H1 (cell line): ENCODE data around the gene NEMF.

Source experiments
- BRCA1 ChIP-seq: IDR thresholded peaks from 2 replicates; pipeline ENCODE4 v1.6.1; 2012; ENCODE audit warnings: low read depth, low read length, improper control_type of control experiment
- CEBPB ChIP-seq: IDR thresholded peaks from 2 replicates; pipeline ENCODE4 v1.6.1; 2012; ENCODE audit warnings: low read depth, low read length
- CHD1 ChIP-seq: IDR thresholded peaks from 2 replicates; pipeline ENCODE4 v1.6.1; 2012; ENCODE audit warnings: low read depth, low read length, improper control_type of control experiment
- EGR1 ChIP-seq: IDR thresholded peaks from 2 replicates; pipeline ENCODE4 v1.6.1; 2011; ENCODE audit warnings: low read depth, low read length, borderline replicate concordance
- GABPA ChIP-seq: IDR thresholded peaks from 2 replicates; pipeline ENCODE4 v1.6.1; 2011; ENCODE audit warnings: mild to moderate bottlenecking, low read length, moderate library complexity, borderline replicate concordance; ENCODE audit not compliant: insufficient read depth
- NRF1 ChIP-seq: IDR thresholded peaks from 2 replicates; pipeline ENCODE4 v1.6.1; 2011; ENCODE audit warnings: mild to moderate bottlenecking, low read depth, low read length, improper control_type of control experiment
- POLR2A ChIP-seq, 2 experiments: IDR thresholded peaks; 1 replicate in 1 of 2; 2 replicates in 1 of 2; pipeline ENCODE4 v1.6.1; 2011; ENCODE audit warnings: low read depth in 2 of 2, low read length in 2 of 2, mild to moderate bottlenecking in 2 of 2; ENCODE audit errors: control extremely low read depth in 1 of 2
- SP4 ChIP-seq: IDR thresholded peaks from 2 replicates; pipeline ENCODE4 v1.6.1; 2012; ENCODE audit warnings: low read length, inconsistent platforms
- SUZ12 ChIP-seq: fragments of 200-600 bp; sonication (generic); IDR thresholded peaks from 2 replicates; pipeline ENCODE4 v1.6.1; 2012; ENCODE audit warnings: mild to moderate bottlenecking, inconsistent platforms, low read length, moderate library complexity, mixed read lengths
- TF ChIP-seq, protein P1 (sequence below), 3 experiments: IDR thresholded peaks; 1 replicate in 2 of 3; 2 replicates in 1 of 3; pipeline versions ENCODE4 v1.5.1 to v1.6.1; 2011; ENCODE audit warnings: low read length in 3 of 3, mild to moderate bottlenecking in 3 of 3, inconsistent platforms in 2 of 3, low read depth in 1 of 3, moderate library complexity in 1 of 3; ENCODE audit not compliant: insufficient read depth in 1 of 3; ENCODE audit errors: control extremely low read depth in 1 of 3
- TF ChIP-seq, protein P2 (sequence below): IDR thresholded peaks from 2 replicates; pipeline ENCODE4 v1.6.1; 2011; ENCODE audit warnings: low read depth, mild to moderate bottlenecking, low read length; ENCODE audit not compliant: insufficient read depth

DNA sequence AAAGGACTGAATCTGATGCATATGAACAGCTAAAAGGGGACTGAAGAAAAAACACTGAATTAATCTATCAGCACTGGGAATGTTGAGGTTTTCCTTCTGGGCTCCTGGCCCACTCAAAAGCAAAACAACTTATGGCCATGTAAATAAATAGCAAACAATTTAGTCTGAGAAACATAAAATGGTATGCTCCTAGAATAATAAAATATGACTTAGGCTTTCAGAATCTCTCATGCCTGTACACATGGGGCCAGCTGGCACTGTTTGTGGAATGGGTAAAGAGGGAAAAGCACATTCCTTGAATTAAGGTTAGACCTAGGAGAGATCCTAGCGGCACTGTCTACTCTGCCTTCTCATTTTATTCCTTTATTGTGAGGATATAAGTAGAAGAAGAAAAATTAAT, 78.5 kb downstream of the NEMF start:
- TF ChIP-seq CEBPB: no peak
- TF ChIP-seq SP4: no peak
- TF ChIP-seq, protein P1, sequence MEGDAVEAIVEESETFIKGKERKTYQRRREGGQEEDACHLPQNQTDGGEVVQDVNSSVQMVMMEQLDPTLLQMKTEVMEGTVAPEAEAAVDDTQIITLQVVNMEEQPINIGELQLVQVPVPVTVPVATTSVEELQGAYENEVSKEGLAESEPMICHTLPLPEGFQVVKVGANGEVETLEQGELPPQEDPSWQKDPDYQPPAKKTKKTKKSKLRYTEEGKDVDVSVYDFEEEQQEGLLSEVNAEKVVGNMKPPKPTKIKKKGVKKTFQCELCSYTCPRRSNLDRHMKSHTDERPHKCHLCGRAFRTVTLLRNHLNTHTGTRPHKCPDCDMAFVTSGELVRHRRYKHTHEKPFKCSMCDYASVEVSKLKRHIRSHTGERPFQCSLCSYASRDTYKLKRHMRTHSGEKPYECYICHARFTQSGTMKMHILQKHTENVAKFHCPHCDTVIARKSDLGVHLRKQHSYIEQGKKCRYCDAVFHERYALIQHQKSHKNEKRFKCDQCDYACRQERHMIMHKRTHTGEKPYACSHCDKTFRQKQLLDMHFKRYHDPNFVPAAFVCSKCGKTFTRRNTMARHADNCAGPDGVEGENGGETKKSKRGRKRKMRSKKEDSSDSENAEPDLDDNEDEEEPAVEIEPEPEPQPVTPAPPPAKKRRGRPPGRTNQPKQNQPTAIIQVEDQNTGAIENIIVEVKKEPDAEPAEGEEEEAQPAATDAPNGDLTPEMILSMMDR (IDR thresholded peaks at IDR 0.05; ENCODE audit: control extremely low read depth in 1 of 3, insufficient read depth in 1 of 3, low read depth in 1 of 3, low read length in 3 of 3): no peak
- no peak for TF ChIP-seq POLR2A (IDR thresholded peaks at IDR 0.05; ENCODE audit: control extremely low read depth in 1 of 2, low read depth in 2 of 2, low read length in 2 of 2)
- TF ChIP-seq SUZ12: no peak
- TF ChIP-seq CHD1: no peak
- TF ChIP-seq NRF1: no peak
- TF ChIP-seq, protein P2, sequence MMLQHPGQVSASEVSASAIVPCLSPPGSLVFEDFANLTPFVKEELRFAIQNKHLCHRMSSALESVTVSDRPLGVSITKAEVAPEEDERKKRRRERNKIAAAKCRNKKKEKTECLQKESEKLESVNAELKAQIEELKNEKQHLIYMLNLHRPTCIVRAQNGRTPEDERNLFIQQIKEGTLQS: no peak
- no peak for TF ChIP-seq GABPA
- no peak for TF ChIP-seq EGR1
- no peak for TF ChIP-seq BRCA1
